H1 (cell line): ENCODE measurements around the gene BEAN1. TPM values are rescaled to one million over a fixed set of nuclear protein-coding genes. Genes with fewer than 3 reads are reported as not detected.
A peak's percentile ranks its signal among the peaks of the same experiment; 100 is the strongest.

Source experiments
- CTCF ChIA-PET: fragments of 300-600 bp; sonication (Branson Sonifier 250); formaldehyde crosslinking; loops from one replicate; lab custom pipeline; 2021; ENCODE audit not compliant: partially characterized antibody; lab: Charles Lee
- POLR2A ChIA-PET: fragments of 300-600 bp; sonication (Branson Sonifier 250); formaldehyde crosslinking; loops from one replicate; lab custom pipeline; 2021; ENCODE audit warnings: inconsistent platforms; ENCODE audit not compliant: partially characterized antibody; lab: Charles Lee
- DNase-seq, 2 experiments: peaks; one replicate each; pipeline versions ENCODE4 v3.0.0 to v3.0.0-alpha.2; 2010 to 2022; ENCODE audit warnings: low spot score in 2 of 2, low read depth in 1 of 2, mixed read lengths in 1 of 2
- FAIRE-seq: peaks from 2 replicates; lab custom pipeline; 2011; peaks lifted over from hg19 to GRCh38; lab: Jason Lieb, UNC
- H2AFZ ChIP-seq: 2 replicates; pipeline ENCODE4 v1.8.1; 2012; ENCODE audit warnings: low read length, inconsistent platforms
- H2AK5ac ChIP-seq: 2 replicates; pipeline ENCODE4 v1.6.1; 2013; ENCODE audit warnings: low read depth, low read length
- H2BK120ac ChIP-seq: replicated peaks from 2 replicates; pipeline ENCODE3; 2013; ENCODE audit warnings: low read depth, low read length, inconsistent platforms
- H2BK12ac ChIP-seq: 2 replicates; pipeline ENCODE4 v1.6.1; 2013; ENCODE audit warnings: low read depth, low read length
- H2BK15ac ChIP-seq: 2 replicates; pipeline ENCODE4 v1.6.1; 2013; ENCODE audit warnings: low read length
- H2BK20ac ChIP-seq: 2 replicates; pipeline ENCODE4 v1.6.1; 2013; ENCODE audit warnings: low read length
- H2BK5ac ChIP-seq: 2 replicates; pipeline ENCODE4 v1.6.1; 2013; ENCODE audit warnings: low read depth, low read length
- H3K14ac ChIP-seq: 2 replicates; pipeline ENCODE4 v1.6.1; 2013; ENCODE audit warnings: inconsistent platforms; ENCODE audit not compliant: insufficient read length
- H3K18ac ChIP-seq: 2 replicates; pipeline ENCODE4 v1.6.1; 2013; ENCODE audit warnings: low read length; ENCODE audit errors: extremely low read depth
- H3K23ac ChIP-seq: 2 replicates; pipeline ENCODE4 v1.6.1; 2013; ENCODE audit warnings: inconsistent platforms; ENCODE audit not compliant: insufficient read length
- H3K23me2 ChIP-seq: 2 replicates; pipeline ENCODE4 v1.6.1; 2013; ENCODE audit warnings: low read depth, low read length
- H3K27ac ChIP-seq: 2 replicates; pipeline ENCODE4 v1.6.1; 2011; ENCODE audit warnings: low read depth, low read length, inconsistent platforms
- H3K27me3 ChIP-seq, 4 experiments: replicated peaks in 1 of 4; 1 replicate in 1 of 4; 2 replicates in 3 of 4; pipeline versions ENCODE4 v1.6.1 to v1.8.1; 2011 to 2013; ENCODE audit warnings: low read length in 3 of 4, mild to moderate bottlenecking in 3 of 4, inconsistent platforms in 2 of 4, mixed read lengths in 2 of 4, moderate library complexity in 1 of 4; ENCODE audit not compliant: control insufficient read depth in 3 of 4, insufficient read depth in 3 of 4; ENCODE audit errors: extremely low read depth in 1 of 4
- H3K36me3 ChIP-seq, 4 experiments: 2 replicates each; pipeline versions ENCODE4 v1.6.1 to v1.8.1; 2011 to 2013; ENCODE audit warnings: mild to moderate bottlenecking in 4 of 4, low read length in 3 of 4, moderate library complexity in 2 of 4, control low read depth in 1 of 4, inconsistent platforms in 1 of 4; ENCODE audit not compliant: insufficient read depth in 4 of 4, control insufficient read depth in 2 of 4
- H3K4ac ChIP-seq: replicated peaks from 2 replicates; pipeline ENCODE3; 2013; ENCODE audit warnings: low read length, low read depth, mixed read lengths, inconsistent platforms; ENCODE audit not compliant: insufficient read length
- H3K4me1 ChIP-seq, 4 experiments: replicated peaks in 1 of 4; 1 replicate in 1 of 4; 2 replicates in 3 of 4; pipeline versions ENCODE4 v1.6.1 to v1.8.1; 2011 to 2013; ENCODE audit warnings: low read length in 3 of 4, inconsistent platforms in 2 of 4, mixed read lengths in 1 of 4; ENCODE audit not compliant: insufficient read depth in 4 of 4, control insufficient read depth in 3 of 4
- H3K4me2 ChIP-seq, 2 experiments: 2 replicates each; pipeline versions ENCODE4 v1.6.1 to v1.8.1; 2011 to 2013; ENCODE audit warnings: low read depth in 2 of 2, low read length in 2 of 2, control low read depth in 1 of 2, inconsistent platforms in 1 of 2, mild to moderate bottlenecking in 1 of 2; ENCODE audit not compliant: insufficient read depth in 1 of 2
- H3K4me3 ChIP-seq, 4 experiments: fragments of 200-600, 300-600 bp in 1 of 4; sonication (generic), shearing (Covaris generic), sonication (Bioruptor Twin) in 1 of 4; 2 replicates each; pipeline versions ENCODE4 v1.5.1 to v1.8.1; 2011 to 2016; ENCODE audit warnings: low read length in 4 of 4, low read depth in 3 of 4, control low read depth in 2 of 4, inconsistent platforms in 2 of 4, mild to moderate bottlenecking in 2 of 4, mixed read lengths in 1 of 4, moderate library complexity in 1 of 4; ENCODE audit not compliant: insufficient read depth in 2 of 4; ENCODE audit errors: extremely low read depth in 1 of 4
- H3K56ac ChIP-seq: replicated peaks from 2 replicates; pipeline ENCODE3; 2013; ENCODE audit warnings: low read depth, mild to moderate bottlenecking, mixed read lengths, low read length, inconsistent platforms; ENCODE audit not compliant: insufficient read length
- H3K79me1 ChIP-seq: 2 replicates; pipeline ENCODE4 v1.6.1; 2013; ENCODE audit warnings: low read depth, low read length, control low read depth
- H3K79me2 ChIP-seq, 2 experiments: 2 replicates each; pipeline versions ENCODE4 v1.6.1 to v1.8.1; 2012 to 2013; ENCODE audit warnings: low read length in 2 of 2, mild to moderate bottlenecking in 2 of 2, inconsistent platforms in 1 of 2; ENCODE audit not compliant: insufficient read depth in 2 of 2, control insufficient read depth in 1 of 2
- H3K9ac ChIP-seq, 4 experiments: replicated peaks in 1 of 4; 1 replicate in 1 of 4; 2 replicates in 3 of 4; pipeline versions ENCODE4 v1.6.1 to v1.8.1; 2011 to 2013; ENCODE audit warnings: low read depth in 3 of 4, low read length in 3 of 4, control low read depth in 2 of 4, mild to moderate bottlenecking in 2 of 4, moderate library complexity in 2 of 4, inconsistent platforms in 1 of 4; ENCODE audit errors: extremely low read depth in 1 of 4
- H3K9me3 ChIP-seq, 2 experiments: 2 replicates each; pipeline versions ENCODE4 v1.6.1 to v1.8.1; 2012 to 2013; ENCODE audit warnings: mild to moderate bottlenecking in 2 of 2, moderate library complexity in 2 of 2, control low read depth in 1 of 2, inconsistent platforms in 1 of 2, low read depth in 1 of 2, low read length in 1 of 2, mixed read lengths in 1 of 2; ENCODE audit not compliant: insufficient read depth in 2 of 2
- H4K20me1 ChIP-seq, 2 experiments: replicated peaks in 1 of 2; 2 replicates each; pipeline versions ENCODE3 to v1.8.1; 2011 to 2013; ENCODE audit warnings: inconsistent platforms in 2 of 2, low read length in 2 of 2, mild to moderate bottlenecking in 1 of 2; ENCODE audit not compliant: insufficient read depth in 2 of 2, control insufficient read depth in 1 of 2
- H4K5ac ChIP-seq: 2 replicates; pipeline ENCODE4 v1.6.1; 2013; ENCODE audit warnings: low read length, low read depth, mixed read lengths, inconsistent platforms; ENCODE audit not compliant: insufficient read length
- H4K8ac ChIP-seq: 2 replicates; pipeline ENCODE4 v1.8.0; 2013; ENCODE audit warnings: mild to moderate bottlenecking, moderate library complexity, low read length, inconsistent platforms; ENCODE audit not compliant: insufficient read depth; ENCODE audit errors: extremely low read depth
- H4K91ac ChIP-seq: replicated peaks from 2 replicates; pipeline ENCODE3; 2013; ENCODE audit warnings: low read length, mixed read lengths, inconsistent platforms; ENCODE audit not compliant: insufficient read length
- CBX5 ChIP-seq: fragments of 300-800, 300-1000 bp; sonication (generic); IDR thresholded peaks from 2 replicates; pipeline ENCODE4 v1.7.1; 2016; ENCODE audit warnings: antibody characterized with exemption, low read length, low read depth
- CBX8 ChIP-seq: fragments of 300-800, 300-1000 bp; sonication (generic); IDR thresholded peaks from 2 replicates; pipeline ENCODE4 v1.7.1; 2016; ENCODE audit warnings: low read depth, low read length, borderline replicate concordance
- CEBPB ChIP-seq: IDR thresholded peaks from 2 replicates; pipeline ENCODE4 v1.6.1; 2012; ENCODE audit warnings: low read depth, low read length
- KDM5A ChIP-seq: fragments of 200-600 bp; IDR thresholded peaks from 2 replicates; pipeline ENCODE4 v1.7.1; 2012; ENCODE audit warnings: mild to moderate bottlenecking, low read length, inconsistent platforms, mixed read lengths
- POLR2AphosphoS5 ChIP-seq: IDR thresholded peaks from 2 replicates; pipeline ENCODE4 v1.6.1; 2011; ENCODE audit warnings: low read depth, low read length
- POU5F1 ChIP-seq: IDR thresholded peaks from 2 replicates; pipeline ENCODE4 v1.6.1; 2011; ENCODE audit warnings: low read depth, mild to moderate bottlenecking, low read length, moderate library complexity
- RFX5 ChIP-seq: IDR thresholded peaks from 2 replicates; pipeline ENCODE4 v1.6.1; 2011; ENCODE audit warnings: low read depth, low read length, improper control_type of control experiment, borderline replicate concordance
- SP2 ChIP-seq: IDR thresholded peaks from 2 replicates; pipeline ENCODE4 v1.6.1; 2012; ENCODE audit warnings: mild to moderate bottlenecking, low read length, inconsistent platforms
- SP4 ChIP-seq: IDR thresholded peaks from 2 replicates; pipeline ENCODE4 v1.6.1; 2012; ENCODE audit warnings: low read length, inconsistent platforms
- SRF ChIP-seq: IDR thresholded peaks from 2 replicates; pipeline ENCODE4 v1.6.1; 2011; ENCODE audit warnings: mild to moderate bottlenecking, low read depth, low read length, moderate library complexity
- ZNF274 ChIP-seq: IDR thresholded peaks from 2 replicates; pipeline ENCODE4 v1.7.0; 2012; ENCODE audit warnings: low read length, borderline replicate concordance; ENCODE audit errors: extremely low read depth
- WGBS, 2 experiments: shearing (Covaris generic) in 1 of 2; methylation state at CpG; one replicate each; pipeline versions ENCODE4 v1.1.6 to v1.1.7; 2013 to 2015; ENCODE audit warnings: low lambda C conversion rate in 2 of 2, mixed read lengths in 2 of 2, inconsistent platforms in 1 of 2, low coverage in 1 of 2, missing lambda C conversion rate in 1 of 2; ENCODE audit not compliant: insufficient replicate concordance in 2 of 2, insufficient coverage in 1 of 2, insufficient read length in 1 of 2; ENCODE audit errors: extremely low coverage in 1 of 2, missing lambda C conversion rate in 1 of 2; 5-methylcytosine and 5-hydroxymethylcytosine counted together
- polyA plus RNA-seq, 7 experiments: library from polyadenylated mRNA; depleted of rRNA in 3 of 7; stranded (reverse) in 5 of 7; unstranded in 2 of 7; fragments of >200 nt in 5 of 7; fragments of 200-250 nt in 2 of 7; gene quantifications; 1 replicate in 5 of 7; 2 replicates in 1 of 7; 4 replicates in 1 of 7; pipeline versions ENCODE4 v1.2.1 to v1.2.3, GENCODE V29; 2011 to 2013; ENCODE audit warnings: missing spikeins in 2 of 7, mixed read lengths in 2 of 7
- total RNA-seq: library from RNA; stranded (reverse); fragmentation: NEBNext Ultra II Directional; extraction: Animal tissue kit (Norgen Biotek cat#: 25700); gene quantifications from 2 replicates; pipeline ENCODE4 v1.2.1, GENCODE V29; 2021
- TF ChIP-seq, protein P1 (sequence below): IDR thresholded peaks from 2 replicates; pipeline ENCODE4 v1.6.1; 2012; ENCODE audit warnings: inconsistent platforms

The BEAN1 gene
- total and polyA plus RNA-seq, 2 of the 8 experiments (the other 6 are each of a cell fraction or from before 2014, with no cell fraction given), result 0.08 TPM; not detected in 1

GRCh38 chr16:66477028-66477515, 50.0 kb downstream of the BEAN1 start:
- H3K27me3 ChIP-seq, result peaks cover 0 to 3% (median 0%) of the 10 kb centered on the region in 4 experiments; a peak in 1 of 7 replicates
- no peak overlapping the region for H3K27ac ChIP-seq
- FAIRE-seq (no peak), DNase-seq (no peak)
- H2BK120ac ChIP-seq, result no peak overlapping the region
- ChIA-PET POLR2A (interaction anchor here (0.8 to 1.0 kb wide), 5 partner anchors 9 to 111 kb away, joined by 3 to 4 read pairs (median 3); no protein-coding TSS in a partner anchor), CTCF (interaction anchor here (0.7 to 15.3 kb wide), 41 partner anchors 8 to 716 kb away, joined by 3 to 226 read pairs (median 5); partner anchors contain the start of genes BEAN1, CDH5 and CKLF)
- H2BK12ac ChIP-seq, result peak overlapping the region; percentile 30; the same call in 1 of the 2 replicates
- H2AK5ac ChIP-seq, result no peak overlapping the region
- no peak overlapping the region for H2BK20ac ChIP-seq
- H2AFZ ChIP-seq, result no peak overlapping the region
- H2BK15ac ChIP-seq, result no peak overlapping the region
- H4K20me1 ChIP-seq, result no peaks in the 10 kb centered on the region
- H4K91ac ChIP-seq, result peak overlapping the region; percentile 9
- H3K9me3 ChIP-seq, result no peaks in the 10 kb centered on the region
- no peaks in the 10 kb centered on the region for H3K79me2 ChIP-seq
- H3K18ac ChIP-seq, result no peak overlapping the region
- H3K4me2 ChIP-seq, result no peak overlapping the region
- H3K9ac ChIP-seq, result no peak overlapping the region
- H3K36me3 ChIP-seq, result no peaks in the 10 kb centered on the region
- WGBS, 2 experiments, result 88% methylated on average over 2 of the region's 2 CpGs; no CpG with 5 or more reads in 1 of the 2 experiments
- no peaks in the 10 kb centered on the region for H3K79me1 ChIP-seq
- H3K23ac ChIP-seq, result no peak overlapping the region
- H2BK5ac ChIP-seq, result 0 out of 2 replicates have a peak overlapping the region, but pooled peaks have one; percentile 10
- no peak overlapping the region for H4K8ac ChIP-seq
- H3K23me2 ChIP-seq, result no peaks in the 10 kb centered on the region
- H3K56ac ChIP-seq, result no peak overlapping the region
- TF ChIP-seq RFX5, result no peak
- no peak for TF ChIP-seq POU5F1
- no peak for TF ChIP-seq SP2
- TF ChIP-seq CBX8, result no peak
- no peak for TF ChIP-seq KDM5A
- no peak for TF ChIP-seq SRF
- TF ChIP-seq SP4, result no peak
- no peak for TF ChIP-seq CEBPB
- no peak for TF ChIP-seq ZNF274
- no peak for TF ChIP-seq POLR2AphosphoS5
- no peak for TF ChIP-seq CBX5
- TF ChIP-seq, protein P1, sequence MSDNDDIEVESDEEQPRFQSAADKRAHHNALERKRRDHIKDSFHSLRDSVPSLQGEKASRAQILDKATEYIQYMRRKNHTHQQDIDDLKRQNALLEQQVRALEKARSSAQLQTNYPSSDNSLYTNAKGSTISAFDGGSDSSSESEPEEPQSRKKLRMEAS, result no peak
- peaks cover 0 to 7% (median 2%) of the 10 kb centered on the region in 4 experiments; a peak in 4 of 7 replicates for H3K4me1 ChIP-seq
- H4K5ac ChIP-seq, result no peak overlapping the region
- no peak overlapping the region for H3K14ac ChIP-seq
- peak overlapping the region; percentile 21 for H3K4ac ChIP-seq
- no peak overlapping the region for H3K4me3 ChIP-seq
